Neural cell (in vitro differentiated cells): Measurements from ENCODE around the gene ATP4B.

Source experiments
- EP300 ChIP-seq: fragments of 450-650 bp; conservative IDR thresholded peaks from 2 replicates; pipeline ENCODE4 v1.6.1; 2014; ENCODE audit warnings: antibody characterized with exemption, mild to moderate bottlenecking, moderate library complexity; ENCODE audit not compliant: poor library complexity, severe bottlenecking
- EZH2 ChIP-seq: fragments of 200-600, 300-800 bp; shearing (Covaris generic), sonication (generic); IDR thresholded peaks from 2 replicates; pipeline ENCODE4 v1.6.1; 2014; ENCODE audit warnings: antibody characterized with exemption, low read length, borderline replicate concordance, mild to moderate bottlenecking; ENCODE audit not compliant: insufficient read depth, poor library complexity, severe bottlenecking
- MXI1 ChIP-seq: fragments of 450-650 bp; conservative IDR thresholded peaks from 2 replicates; pipeline ENCODE4 v1.6.1; 2014; ENCODE audit warnings: antibody characterized with exemption, mild to moderate bottlenecking; ENCODE audit not compliant: poor library complexity, severe bottlenecking
- POLR2AphosphoS5 ChIP-seq: IDR thresholded peaks from 2 replicates; pipeline ENCODE4 v1.6.1; 2012
- RAD21 ChIP-seq: fragments of 450-650 bp; conservative IDR thresholded peaks from 2 replicates; pipeline ENCODE4 v1.6.1; 2014; ENCODE audit warnings: antibody characterized with exemption, mild to moderate bottlenecking, moderate library complexity
- SMC3 ChIP-seq: fragments of 450-650 bp; conservative IDR thresholded peaks from 2 replicates; pipeline ENCODE4 v1.6.1; 2014; ENCODE audit warnings: antibody characterized with exemption, mild to moderate bottlenecking, moderate library complexity; ENCODE audit not compliant: poor library complexity
- TAF1 ChIP-seq: IDR thresholded peaks from 2 replicates; pipeline ENCODE4 v1.6.1; 2012; ENCODE audit warnings: low read depth
- TF ChIP-seq, protein P1 (sequence below): IDR thresholded peaks from 2 replicates; pipeline ENCODE4 v1.6.1; 2012; ENCODE audit warnings: borderline replicate concordance
- TF ChIP-seq, protein P2 (sequence below): fragments of 450-650 bp; IDR thresholded peaks from 2 replicates; pipeline ENCODE4 v1.5.1; 2014; ENCODE audit warnings: antibody characterized with exemption, mild to moderate bottlenecking, moderate library complexity; ENCODE audit not compliant: poor library complexity, severe bottlenecking

- TF ChIP-seq, protein P1, sequence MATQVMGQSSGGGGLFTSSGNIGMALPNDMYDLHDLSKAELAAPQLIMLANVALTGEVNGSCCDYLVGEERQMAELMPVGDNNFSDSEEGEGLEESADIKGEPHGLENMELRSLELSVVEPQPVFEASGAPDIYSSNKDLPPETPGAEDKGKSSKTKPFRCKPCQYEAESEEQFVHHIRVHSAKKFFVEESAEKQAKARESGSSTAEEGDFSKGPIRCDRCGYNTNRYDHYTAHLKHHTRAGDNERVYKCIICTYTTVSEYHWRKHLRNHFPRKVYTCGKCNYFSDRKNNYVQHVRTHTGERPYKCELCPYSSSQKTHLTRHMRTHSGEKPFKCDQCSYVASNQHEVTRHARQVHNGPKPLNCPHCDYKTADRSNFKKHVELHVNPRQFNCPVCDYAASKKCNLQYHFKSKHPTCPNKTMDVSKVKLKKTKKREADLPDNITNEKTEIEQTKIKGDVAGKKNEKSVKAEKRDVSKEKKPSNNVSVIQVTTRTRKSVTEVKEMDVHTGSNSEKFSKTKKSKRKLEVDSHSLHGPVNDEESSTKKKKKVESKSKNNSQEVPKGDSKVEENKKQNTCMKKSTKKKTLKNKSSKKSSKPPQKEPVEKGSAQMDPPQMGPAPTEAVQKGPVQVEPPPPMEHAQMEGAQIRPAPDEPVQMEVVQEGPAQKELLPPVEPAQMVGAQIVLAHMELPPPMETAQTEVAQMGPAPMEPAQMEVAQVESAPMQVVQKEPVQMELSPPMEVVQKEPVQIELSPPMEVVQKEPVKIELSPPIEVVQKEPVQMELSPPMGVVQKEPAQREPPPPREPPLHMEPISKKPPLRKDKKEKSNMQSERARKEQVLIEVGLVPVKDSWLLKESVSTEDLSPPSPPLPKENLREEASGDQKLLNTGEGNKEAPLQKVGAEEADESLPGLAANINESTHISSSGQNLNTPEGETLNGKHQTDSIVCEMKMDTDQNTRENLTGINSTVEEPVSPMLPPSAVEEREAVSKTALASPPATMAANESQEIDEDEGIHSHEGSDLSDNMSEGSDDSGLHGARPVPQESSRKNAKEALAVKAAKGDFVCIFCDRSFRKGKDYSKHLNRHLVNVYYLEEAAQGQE, result no peak
- TF ChIP-seq, protein P2, sequence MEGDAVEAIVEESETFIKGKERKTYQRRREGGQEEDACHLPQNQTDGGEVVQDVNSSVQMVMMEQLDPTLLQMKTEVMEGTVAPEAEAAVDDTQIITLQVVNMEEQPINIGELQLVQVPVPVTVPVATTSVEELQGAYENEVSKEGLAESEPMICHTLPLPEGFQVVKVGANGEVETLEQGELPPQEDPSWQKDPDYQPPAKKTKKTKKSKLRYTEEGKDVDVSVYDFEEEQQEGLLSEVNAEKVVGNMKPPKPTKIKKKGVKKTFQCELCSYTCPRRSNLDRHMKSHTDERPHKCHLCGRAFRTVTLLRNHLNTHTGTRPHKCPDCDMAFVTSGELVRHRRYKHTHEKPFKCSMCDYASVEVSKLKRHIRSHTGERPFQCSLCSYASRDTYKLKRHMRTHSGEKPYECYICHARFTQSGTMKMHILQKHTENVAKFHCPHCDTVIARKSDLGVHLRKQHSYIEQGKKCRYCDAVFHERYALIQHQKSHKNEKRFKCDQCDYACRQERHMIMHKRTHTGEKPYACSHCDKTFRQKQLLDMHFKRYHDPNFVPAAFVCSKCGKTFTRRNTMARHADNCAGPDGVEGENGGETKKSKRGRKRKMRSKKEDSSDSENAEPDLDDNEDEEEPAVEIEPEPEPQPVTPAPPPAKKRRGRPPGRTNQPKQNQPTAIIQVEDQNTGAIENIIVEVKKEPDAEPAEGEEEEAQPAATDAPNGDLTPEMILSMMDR, result no peak
- TF ChIP-seq POLR2AphosphoS5 (no peak), EZH2 (no peak), TAF1 (no peak), EP300 (no peak), RAD21 (no peak), MXI1 (no peak), SMC3 (no peak)
Measured at GRCh38 chr13:113672002-113672651, 14.1 kb upstream of the ATP4B start.
